ENCODE measurements around the gene TACC3.

DNA sequence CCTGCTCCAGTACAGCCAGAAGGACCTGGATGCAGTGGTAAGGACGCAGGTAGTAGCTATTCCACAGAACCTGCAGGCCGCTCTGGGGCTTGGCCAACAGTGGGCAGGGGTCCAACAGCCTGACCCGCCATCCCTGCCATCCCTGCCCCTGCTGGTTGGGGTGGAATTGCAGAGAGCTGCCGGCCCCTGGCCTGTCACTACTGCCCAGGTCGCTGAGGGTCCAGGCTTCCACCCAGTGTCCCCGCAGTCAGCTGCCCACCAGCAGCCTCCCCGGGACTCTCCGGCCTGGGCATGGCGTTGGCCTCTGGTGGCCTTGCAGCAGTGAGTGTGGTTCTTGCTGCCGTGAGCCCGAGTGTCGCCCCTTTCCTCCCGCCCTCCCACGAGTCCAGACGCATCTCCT lies 16.3 kb downstream of the TACC3 start:
- TF ChIP-seq POLR2AphosphoS5 (IDR thresholded peaks at IDR 0.05) (no peak), POLR2A (IDR thresholded peaks at IDR 0.05) (no peak), EP300 (IDR thresholded peaks at IDR 0.05) (no peak)
- TF ChIP-seq, protein P1, sequence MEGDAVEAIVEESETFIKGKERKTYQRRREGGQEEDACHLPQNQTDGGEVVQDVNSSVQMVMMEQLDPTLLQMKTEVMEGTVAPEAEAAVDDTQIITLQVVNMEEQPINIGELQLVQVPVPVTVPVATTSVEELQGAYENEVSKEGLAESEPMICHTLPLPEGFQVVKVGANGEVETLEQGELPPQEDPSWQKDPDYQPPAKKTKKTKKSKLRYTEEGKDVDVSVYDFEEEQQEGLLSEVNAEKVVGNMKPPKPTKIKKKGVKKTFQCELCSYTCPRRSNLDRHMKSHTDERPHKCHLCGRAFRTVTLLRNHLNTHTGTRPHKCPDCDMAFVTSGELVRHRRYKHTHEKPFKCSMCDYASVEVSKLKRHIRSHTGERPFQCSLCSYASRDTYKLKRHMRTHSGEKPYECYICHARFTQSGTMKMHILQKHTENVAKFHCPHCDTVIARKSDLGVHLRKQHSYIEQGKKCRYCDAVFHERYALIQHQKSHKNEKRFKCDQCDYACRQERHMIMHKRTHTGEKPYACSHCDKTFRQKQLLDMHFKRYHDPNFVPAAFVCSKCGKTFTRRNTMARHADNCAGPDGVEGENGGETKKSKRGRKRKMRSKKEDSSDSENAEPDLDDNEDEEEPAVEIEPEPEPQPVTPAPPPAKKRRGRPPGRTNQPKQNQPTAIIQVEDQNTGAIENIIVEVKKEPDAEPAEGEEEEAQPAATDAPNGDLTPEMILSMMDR (IDR thresholded peaks at IDR 0.05), result no peak

Measured in upper lobe of left lung (tissue), 4 donors.